ENCODE data around the gene CHST4. TPM values are rescaled to one million over a fixed set of nuclear protein-coding genes. Genes with fewer than 3 reads are reported as not detected.
"Not testable (repeated sequence)": the region's sequence is repeated elsewhere in the genome, so short reads cannot be mapped to it uniquely, and the experiment has no call there.

CHST4 gene
- total RNA-seq, 1 donor from 2014 or later = not detected

DNA sequence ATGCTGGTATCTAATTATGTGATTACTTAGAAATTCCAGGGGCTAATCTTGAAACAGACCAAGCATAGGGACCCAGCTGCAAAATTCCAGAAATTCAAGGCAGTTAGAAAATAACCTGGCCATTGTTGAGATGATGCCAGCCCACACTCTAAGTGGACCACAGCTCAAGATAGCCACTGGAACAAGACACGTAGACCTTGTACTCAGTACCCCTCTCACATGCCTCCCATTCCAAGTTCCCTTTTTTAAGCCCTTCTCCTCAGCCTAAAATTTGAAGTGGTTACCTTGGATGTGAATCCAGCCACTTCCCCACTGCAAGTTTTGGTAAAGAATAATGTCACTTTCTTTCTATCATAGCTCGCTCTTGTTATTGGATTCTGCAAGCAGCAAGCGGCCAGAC is 33.0 kb upstream of the CHST4 start:
- H3K27me3 ChIP-seq (ENCODE audit: low read depth) = peaks cover 31% of the 10 kb centered on the region
- H3K4me1 ChIP-seq = no peaks in the 10 kb centered on the region
- no peak overlapping the region for H3K27ac ChIP-seq (replicated peaks)
- no peak for TF ChIP-seq CTCF (IDR thresholded peaks at IDR 0.05; ENCODE audit: borderline replicate concordance)
- H3K36me3 ChIP-seq = no peaks in the 10 kb centered on the region
- no peaks in the 10 kb centered on the region for H3K9me3 ChIP-seq (replicated peaks)
- H3K4me3 ChIP-seq = no peak overlapping the region
- no peak for DNase-seq
- intact Hi-C loops (cut with micrococcal nuclease) = loop anchor here (5.0 kb wide), 1 partner anchor 36 kb away; no protein-coding TSS in a partner anchor

- Histone ChIP-seq H3K4me3 (no peak overlapping the region), H3K27me3 (ENCODE audit: low read depth) (peaks cover 35% of the 10 kb centered on the region), H3K4me1 (no peaks in the 10 kb centered on the region), H3K9me3 (replicated peaks) (no peaks in the 10 kb centered on the region), H3K36me3 (no peaks in the 10 kb centered on the region), H3K27ac (replicated peaks) (no peak overlapping the region)
- DNase-seq = no peak
- intact Hi-C loops (cut with micrococcal nuclease) = loop anchor here (5.0 kb wide), 1 partner anchor 86 kb away; no protein-coding TSS in a partner anchor
- TF ChIP-seq CTCF (IDR thresholded peaks at IDR 0.05; ENCODE audit: borderline replicate concordance) = no peak
These were observed 28.2 kb upstream of the CHST4 start for GRCh38 chr16:71498031-71498430.

- Histone ChIP-seq H3K4me1 (no peaks in the 10 kb centered on the region), H3K27ac (replicated peaks) (no peak overlapping the region), H3K9me3 (replicated peaks) (no peaks in the 10 kb centered on the region), H3K36me3 (no peaks in the 10 kb centered on the region), H3K27me3 (ENCODE audit: low read depth) (peaks cover 51% of the 10 kb centered on the region), H3K4me3 (no peak overlapping the region)
- no peak for DNase-seq
- peak; percentile 75 for TF ChIP-seq CTCF (IDR thresholded peaks at IDR 0.05; ENCODE audit: borderline replicate concordance)
- intact Hi-C loops (cut with micrococcal nuclease) = loop anchor here (5.0 kb wide), 1 partner anchor 88 kb away; no protein-coding TSS in a partner anchor
These were observed 26.4 kb upstream of the CHST4 start for GRCh38 chr16:71499775-71500364.

GRCh38 chr16:71500964-71501363 is 25.3 kb upstream of the CHST4 start:
- Histone ChIP-seq H3K4me1 (no peaks in the 10 kb centered on the region), H3K4me3 (no peak overlapping the region), H3K9me3 (replicated peaks) (no peaks in the 10 kb centered on the region), H3K27me3 (ENCODE audit: low read depth) (peaks cover 53% of the 10 kb centered on the region), H3K27ac (replicated peaks) (no peak overlapping the region), H3K36me3 (no peaks in the 10 kb centered on the region)
- intact Hi-C loops (cut with micrococcal nuclease) = no loop called here
- no peak for TF ChIP-seq CTCF (IDR thresholded peaks at IDR 0.05; ENCODE audit: borderline replicate concordance)
- DNase-seq = no peak

DNA sequence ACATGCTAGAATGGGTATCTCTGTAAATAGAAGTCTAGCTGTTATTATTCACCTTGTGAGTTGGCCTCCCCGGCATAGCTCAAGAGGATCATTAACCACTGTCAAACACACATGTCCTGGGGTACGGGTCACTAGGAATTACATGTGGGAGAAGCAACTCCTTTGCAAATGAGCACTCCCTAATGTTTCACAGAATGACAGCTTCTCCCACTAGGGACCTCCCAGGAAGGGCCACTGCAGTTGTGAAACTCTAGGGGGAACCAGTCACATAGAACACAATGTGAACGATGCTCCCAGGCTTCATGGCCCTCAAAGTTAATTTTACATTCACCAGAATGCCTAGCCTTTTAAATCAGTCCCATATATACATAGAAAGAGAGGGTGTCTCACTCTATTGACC is 24.7 kb upstream of the CHST4 start:
- Histone ChIP-seq H3K9me3 (replicated peaks) (no peaks in the 10 kb centered on the region), H3K4me1 (no peaks in the 10 kb centered on the region), H3K36me3 (no peaks in the 10 kb centered on the region), H3K27ac (replicated peaks) (no peak overlapping the region), H3K27me3 (ENCODE audit: low read depth) (peaks cover 56% of the 10 kb centered on the region), H3K4me3 (no peak overlapping the region)
- TF ChIP-seq CTCF (IDR thresholded peaks at IDR 0.05; ENCODE audit: borderline replicate concordance) = no peak
- DNase-seq = no peak
- intact Hi-C loops (cut with micrococcal nuclease) = no loop called here

- DNase-seq; intact Hi-C loops (cut with micrococcal nuclease); H3K9me3 ChIP-seq (replicated peaks); H3K4me3 ChIP-seq; H3K4me1 ChIP-seq; H3K27ac ChIP-seq (replicated peaks); H3K36me3 ChIP-seq: not testable (repeated sequence)
- peaks cover 46% of the 10 kb centered on the region for H3K27me3 ChIP-seq (ENCODE audit: low read depth)
These were observed 22.2 kb upstream of the CHST4 start for GRCh38 chr16:71504051-71504450.
